WTC11 (cell line): Measurements from ENCODE around the gene BAIAP2. TPM values are rescaled to one million over a fixed set of nuclear protein-coding genes. Genes with fewer than 3 reads are reported as not detected.

ENCODE experiments used
- ATAC-seq: fragments of 200-7000 bp; cut with Tn5 transposase; 2 replicates; pipeline ENCODE4 v1.10.0; 2021; ENCODE audit warnings: mild to moderate bottlenecking, moderate library complexity
- CTCF ChIA-PET: fragments of 300-600 bp; sonication (Branson Sonifier 250); formaldehyde crosslinking; loops from one replicate; lab custom pipeline; 2021; ENCODE audit warnings: antibody characterized with exemption; lab: Charles Lee
- POLR2A ChIA-PET: fragments of 350-600 bp; sonication (Branson Sonifier 250); formaldehyde crosslinking; loops from one replicate; lab custom pipeline; 2021; ENCODE audit warnings: antibody characterized with exemption; lab: Charles Lee
- DNase-seq: peaks from one replicate; pipeline ENCODE4 v3.0.0; 2021; ENCODE audit warnings: low spot score
- H3K27ac Mint-ChIP-seq: 2 replicates; pipeline ENCODE4 v1.8.0; 2021; ENCODE audit warnings: mixed read lengths
- H3K27me3 Mint-ChIP-seq: 2 replicates; pipeline ENCODE4 v1.8.0; 2021; ENCODE audit warnings: low read depth, mild to moderate bottlenecking, moderate library complexity, mixed read lengths
- H3K36me3 Mint-ChIP-seq: 2 replicates; pipeline ENCODE4 v1.8.0; 2021; ENCODE audit warnings: mixed read lengths
- H3K4me1 Mint-ChIP-seq: 2 replicates; pipeline ENCODE4 v1.8.0; 2022; ENCODE audit warnings: mixed read lengths
- H3K4me3 Mint-ChIP-seq: 2 replicates; pipeline ENCODE4 v1.8.0; 2021; ENCODE audit warnings: mild to moderate bottlenecking, moderate library complexity, mixed read lengths
- H3K9me3 Mint-ChIP-seq: 2 replicates; pipeline ENCODE4 v1.8.0; 2021; ENCODE audit warnings: mixed read lengths
- ETV6 ChIP-seq: sonication (generic); formaldehyde crosslinking; IDR thresholded peaks from 2 replicates; pipeline ENCODE4 v1.8.1; 2022; ENCODE audit warnings: mild to moderate bottlenecking, missing genetic modification reagents
- NFE2L1 ChIP-seq: sonication (generic); formaldehyde crosslinking; IDR thresholded peaks from 2 replicates; pipeline ENCODE4 v1.8.1; 2023; ENCODE audit warnings: missing genetic modification reagents
- ZNF121 ChIP-seq: sonication (generic); formaldehyde crosslinking; IDR thresholded peaks from 2 replicates; pipeline ENCODE4 v1.8.0; 2023; ENCODE audit warnings: missing genetic modification reagents
- ZNF232 ChIP-seq: sonication (generic); formaldehyde crosslinking; IDR thresholded peaks from 2 replicates; pipeline ENCODE4 v1.8.0; 2022; ENCODE audit warnings: mild to moderate bottlenecking, missing genetic modification reagents
- ZNF263 ChIP-seq: sonication (generic); formaldehyde crosslinking; IDR thresholded peaks from 2 replicates; pipeline ENCODE4 v1.8.1; 2022; ENCODE audit warnings: low read depth, mild to moderate bottlenecking, moderate library complexity, missing genetic modification reagents
- ZNF396 ChIP-seq: fragments of 250-450 bp; sonication (Bioruptor Pico); IDR thresholded peaks from 2 replicates; pipeline ENCODE4 v1.8.0; 2021; ENCODE audit warnings: mild to moderate bottlenecking, moderate library complexity, borderline replicate concordance
- total RNA-seq: library from RNA; stranded (reverse); gene quantifications from 3 replicates; pipeline ENCODE4 v1.2.3, GENCODE V29; 2021
- TF ChIP-seq, protein P1 (sequence below): sonication (generic); formaldehyde crosslinking; IDR thresholded peaks from 2 replicates; pipeline ENCODE4 v1.8.0; 2022; ENCODE audit warnings: missing genetic modification reagents
- TF ChIP-seq, protein P2 (sequence below): fragments of 250-450 bp; sonication (Bioruptor Pico); IDR thresholded peaks from 2 replicates; pipeline ENCODE4 v1.8.0; 2021; ENCODE audit warnings: mild to moderate bottlenecking
- TF ChIP-seq, protein P3 (sequence below): sonication (generic); formaldehyde crosslinking; IDR thresholded peaks from 2 replicates; pipeline ENCODE4 v1.8.1; 2023; ENCODE audit warnings: mild to moderate bottlenecking, missing genetic modification reagents, borderline replicate concordance
- TF ChIP-seq, protein P4 (sequence below): sonication (generic); formaldehyde crosslinking; IDR thresholded peaks from 2 replicates; pipeline ENCODE4 v1.8.0; 2023; ENCODE audit warnings: missing genetic modification reagents, mild to moderate bottlenecking, borderline replicate concordance
- TF ChIP-seq, protein P5 (sequence below): sonication (generic); formaldehyde crosslinking; IDR thresholded peaks from 2 replicates; pipeline ENCODE4 v1.8.1; 2023; ENCODE audit warnings: mild to moderate bottlenecking, missing genetic modification reagents, moderate library complexity
- TF ChIP-seq, protein P6 (sequence below): fragments of 250-450 bp; sonication (Bioruptor Pico); conservative IDR thresholded peaks from 2 replicates; pipeline ENCODE4 v1.9.0; 2021; ENCODE audit warnings: mild to moderate bottlenecking
- TF ChIP-seq, protein P7 (sequence below): sonication (generic); formaldehyde crosslinking; IDR thresholded peaks from 2 replicates; pipeline ENCODE4 v1.8.0; 2022; ENCODE audit warnings: mild to moderate bottlenecking, missing genetic modification reagents
- TF ChIP-seq, protein P8 (sequence below): fragments of 250-450 bp; sonication (Bioruptor Pico); IDR thresholded peaks from 2 replicates; pipeline ENCODE4 v1.9.0; 2021; ENCODE audit warnings: mild to moderate bottlenecking

The BAIAP2 gene
- total RNA-seq, 1 experiment from 2014 or later: 20.7 TPM

DNA sequence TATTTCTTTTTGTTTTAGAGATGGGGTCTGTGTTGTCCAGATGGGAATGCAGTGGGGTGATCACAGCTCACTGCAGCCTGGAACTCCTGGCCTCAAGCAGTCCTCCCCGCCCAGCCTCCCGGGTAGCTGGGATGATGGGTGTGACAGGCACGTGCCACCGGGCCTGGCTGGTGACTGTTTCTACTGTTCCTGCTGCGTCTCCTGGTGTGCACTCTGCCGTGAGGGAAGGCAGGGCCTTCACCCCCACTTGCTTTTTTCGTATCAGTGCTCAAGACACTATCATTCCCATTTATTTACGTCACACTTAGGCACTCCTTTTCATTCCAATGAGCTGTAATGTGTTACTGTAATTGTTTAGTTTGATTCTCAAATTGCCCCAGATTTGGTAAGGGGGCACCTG is 105.1 kb downstream of the BAIAP2 start (continued):
- TF ChIP-seq, protein P1, sequence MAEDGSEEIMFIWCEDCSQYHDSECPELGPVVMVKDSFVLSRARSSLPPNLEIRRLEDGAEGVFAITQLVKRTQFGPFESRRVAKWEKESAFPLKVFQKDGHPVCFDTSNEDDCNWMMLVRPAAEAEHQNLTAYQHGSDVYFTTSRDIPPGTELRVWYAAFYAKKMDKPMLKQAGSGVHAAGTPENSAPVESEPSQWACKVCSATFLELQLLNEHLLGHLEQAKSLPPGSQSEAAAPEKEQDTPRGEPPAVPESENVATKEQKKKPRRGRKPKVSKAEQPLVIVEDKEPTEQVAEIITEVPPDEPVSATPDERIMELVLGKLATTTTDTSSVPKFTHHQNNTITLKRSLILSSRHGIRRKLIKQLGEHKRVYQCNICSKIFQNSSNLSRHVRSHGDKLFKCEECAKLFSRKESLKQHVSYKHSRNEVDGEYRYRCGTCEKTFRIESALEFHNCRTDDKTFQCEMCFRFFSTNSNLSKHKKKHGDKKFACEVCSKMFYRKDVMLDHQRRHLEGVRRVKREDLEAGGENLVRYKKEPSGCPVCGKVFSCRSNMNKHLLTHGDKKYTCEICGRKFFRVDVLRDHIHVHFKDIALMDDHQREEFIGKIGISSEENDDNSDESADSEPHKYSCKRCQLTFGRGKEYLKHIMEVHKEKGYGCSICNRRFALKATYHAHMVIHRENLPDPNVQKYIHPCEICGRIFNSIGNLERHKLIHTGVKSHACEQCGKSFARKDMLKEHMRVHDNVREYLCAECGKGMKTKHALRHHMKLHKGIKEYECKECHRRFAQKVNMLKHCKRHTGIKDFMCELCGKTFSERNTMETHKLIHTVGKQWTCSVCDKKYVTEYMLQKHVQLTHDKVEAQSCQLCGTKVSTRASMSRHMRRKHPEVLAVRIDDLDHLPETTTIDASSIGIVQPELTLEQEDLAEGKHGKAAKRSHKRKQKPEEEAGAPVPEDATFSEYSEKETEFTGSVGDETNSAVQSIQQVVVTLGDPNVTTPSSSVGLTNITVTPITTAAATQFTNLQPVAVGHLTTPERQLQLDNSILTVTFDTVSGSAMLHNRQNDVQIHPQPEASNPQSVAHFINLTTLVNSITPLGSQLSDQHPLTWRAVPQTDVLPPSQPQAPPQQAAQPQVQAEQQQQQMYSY (CRISPR knock-in tag): no peak
- TF ChIP-seq, protein P2, sequence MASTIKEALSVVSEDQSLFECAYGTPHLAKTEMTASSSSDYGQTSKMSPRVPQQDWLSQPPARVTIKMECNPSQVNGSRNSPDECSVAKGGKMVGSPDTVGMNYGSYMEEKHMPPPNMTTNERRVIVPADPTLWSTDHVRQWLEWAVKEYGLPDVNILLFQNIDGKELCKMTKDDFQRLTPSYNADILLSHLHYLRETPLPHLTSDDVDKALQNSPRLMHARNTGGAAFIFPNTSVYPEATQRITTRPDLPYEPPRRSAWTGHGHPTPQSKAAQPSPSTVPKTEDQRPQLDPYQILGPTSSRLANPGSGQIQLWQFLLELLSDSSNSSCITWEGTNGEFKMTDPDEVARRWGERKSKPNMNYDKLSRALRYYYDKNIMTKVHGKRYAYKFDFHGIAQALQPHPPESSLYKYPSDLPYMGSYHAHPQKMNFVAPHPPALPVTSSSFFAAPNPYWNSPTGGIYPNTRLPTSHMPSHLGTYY: no peak
- no peak for TF ChIP-seq ZNF232 (CRISPR knock-in tag)

DNA sequence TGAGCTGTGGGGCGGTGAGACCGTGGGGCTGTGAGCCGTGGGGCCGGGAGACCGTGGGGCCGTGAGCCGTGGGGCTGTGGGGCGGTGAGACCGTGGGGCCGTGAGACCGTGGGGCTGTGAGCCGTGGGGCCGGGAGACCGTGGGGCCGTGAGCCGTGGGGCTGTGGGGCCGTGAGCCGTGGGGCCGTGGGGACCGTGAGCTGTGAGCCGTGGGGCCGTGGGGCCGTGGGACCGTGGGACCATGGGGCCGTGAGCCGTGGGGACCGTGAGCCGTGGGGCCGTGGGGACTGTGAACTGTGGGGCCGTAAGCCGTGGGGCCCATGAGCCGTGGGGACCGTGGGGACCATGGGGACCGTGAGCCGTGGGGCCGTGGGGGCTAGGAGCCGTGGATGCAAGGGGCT is 105.7 kb downstream of the BAIAP2 start:
- H3K36me3 Mint-ChIP-seq: peaks cover 14% of the 10 kb centered on the region; the same call in 1 of the 2 replicates
- POLR2A ChIA-PET: no interaction called here
- CTCF ChIA-PET: interaction anchor here (0.9 to 2.0 kb wide), 5 partner anchors 9 to 60 kb away, joined by 3 to 5 read pairs (median 5); no protein-coding TSS in a partner anchor
- TF ChIP-seq ZNF396 (CRISPR knock-in tag) (no peak), ZNF263 (CRISPR knock-in tag) (no peak), NFE2L1 (no peak), ZNF121 (CRISPR knock-in tag) (no peak), ETV6 (CRISPR knock-in tag) (no peak)
- TF ChIP-seq, protein P3, sequence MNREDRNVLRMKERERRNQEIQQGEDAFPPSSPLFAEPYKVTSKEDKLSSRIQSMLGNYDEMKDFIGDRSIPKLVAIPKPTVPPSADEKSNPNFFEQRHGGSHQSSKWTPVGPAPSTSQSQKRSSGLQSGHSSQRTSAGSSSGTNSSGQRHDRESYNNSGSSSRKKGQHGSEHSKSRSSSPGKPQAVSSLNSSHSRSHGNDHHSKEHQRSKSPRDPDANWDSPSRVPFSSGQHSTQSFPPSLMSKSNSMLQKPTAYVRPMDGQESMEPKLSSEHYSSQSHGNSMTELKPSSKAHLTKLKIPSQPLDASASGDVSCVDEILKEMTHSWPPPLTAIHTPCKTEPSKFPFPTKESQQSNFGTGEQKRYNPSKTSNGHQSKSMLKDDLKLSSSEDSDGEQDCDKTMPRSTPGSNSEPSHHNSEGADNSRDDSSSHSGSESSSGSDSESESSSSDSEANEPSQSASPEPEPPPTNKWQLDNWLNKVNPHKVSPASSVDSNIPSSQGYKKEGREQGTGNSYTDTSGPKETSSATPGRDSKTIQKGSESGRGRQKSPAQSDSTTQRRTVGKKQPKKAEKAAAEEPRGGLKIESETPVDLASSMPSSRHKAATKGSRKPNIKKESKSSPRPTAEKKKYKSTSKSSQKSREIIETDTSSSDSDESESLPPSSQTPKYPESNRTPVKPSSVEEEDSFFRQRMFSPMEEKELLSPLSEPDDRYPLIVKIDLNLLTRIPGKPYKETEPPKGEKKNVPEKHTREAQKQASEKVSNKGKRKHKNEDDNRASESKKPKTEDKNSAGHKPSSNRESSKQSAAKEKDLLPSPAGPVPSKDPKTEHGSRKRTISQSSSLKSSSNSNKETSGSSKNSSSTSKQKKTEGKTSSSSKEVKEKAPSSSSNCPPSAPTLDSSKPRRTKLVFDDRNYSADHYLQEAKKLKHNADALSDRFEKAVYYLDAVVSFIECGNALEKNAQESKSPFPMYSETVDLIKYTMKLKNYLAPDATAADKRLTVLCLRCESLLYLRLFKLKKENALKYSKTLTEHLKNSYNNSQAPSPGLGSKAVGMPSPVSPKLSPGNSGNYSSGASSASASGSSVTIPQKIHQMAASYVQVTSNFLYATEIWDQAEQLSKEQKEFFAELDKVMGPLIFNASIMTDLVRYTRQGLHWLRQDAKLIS: no peak
- TF ChIP-seq, protein P4, sequence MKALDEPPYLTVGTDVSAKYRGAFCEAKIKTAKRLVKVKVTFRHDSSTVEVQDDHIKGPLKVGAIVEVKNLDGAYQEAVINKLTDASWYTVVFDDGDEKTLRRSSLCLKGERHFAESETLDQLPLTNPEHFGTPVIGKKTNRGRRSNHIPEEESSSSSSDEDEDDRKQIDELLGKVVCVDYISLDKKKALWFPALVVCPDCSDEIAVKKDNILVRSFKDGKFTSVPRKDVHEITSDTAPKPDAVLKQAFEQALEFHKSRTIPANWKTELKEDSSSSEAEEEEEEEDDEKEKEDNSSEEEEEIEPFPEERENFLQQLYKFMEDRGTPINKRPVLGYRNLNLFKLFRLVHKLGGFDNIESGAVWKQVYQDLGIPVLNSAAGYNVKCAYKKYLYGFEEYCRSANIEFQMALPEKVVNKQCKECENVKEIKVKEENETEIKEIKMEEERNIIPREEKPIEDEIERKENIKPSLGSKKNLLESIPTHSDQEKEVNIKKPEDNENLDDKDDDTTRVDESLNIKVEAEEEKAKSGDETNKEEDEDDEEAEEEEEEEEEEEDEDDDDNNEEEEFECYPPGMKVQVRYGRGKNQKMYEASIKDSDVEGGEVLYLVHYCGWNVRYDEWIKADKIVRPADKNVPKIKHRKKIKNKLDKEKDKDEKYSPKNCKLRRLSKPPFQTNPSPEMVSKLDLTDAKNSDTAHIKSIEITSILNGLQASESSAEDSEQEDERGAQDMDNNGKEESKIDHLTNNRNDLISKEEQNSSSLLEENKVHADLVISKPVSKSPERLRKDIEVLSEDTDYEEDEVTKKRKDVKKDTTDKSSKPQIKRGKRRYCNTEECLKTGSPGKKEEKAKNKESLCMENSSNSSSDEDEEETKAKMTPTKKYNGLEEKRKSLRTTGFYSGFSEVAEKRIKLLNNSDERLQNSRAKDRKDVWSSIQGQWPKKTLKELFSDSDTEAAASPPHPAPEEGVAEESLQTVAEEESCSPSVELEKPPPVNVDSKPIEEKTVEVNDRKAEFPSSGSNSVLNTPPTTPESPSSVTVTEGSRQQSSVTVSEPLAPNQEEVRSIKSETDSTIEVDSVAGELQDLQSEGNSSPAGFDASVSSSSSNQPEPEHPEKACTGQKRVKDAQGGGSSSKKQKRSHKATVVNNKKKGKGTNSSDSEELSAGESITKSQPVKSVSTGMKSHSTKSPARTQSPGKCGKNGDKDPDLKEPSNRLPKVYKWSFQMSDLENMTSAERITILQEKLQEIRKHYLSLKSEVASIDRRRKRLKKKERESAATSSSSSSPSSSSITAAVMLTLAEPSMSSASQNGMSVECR (CRISPR knock-in tag): no peak
- TF ChIP-seq, protein P5, sequence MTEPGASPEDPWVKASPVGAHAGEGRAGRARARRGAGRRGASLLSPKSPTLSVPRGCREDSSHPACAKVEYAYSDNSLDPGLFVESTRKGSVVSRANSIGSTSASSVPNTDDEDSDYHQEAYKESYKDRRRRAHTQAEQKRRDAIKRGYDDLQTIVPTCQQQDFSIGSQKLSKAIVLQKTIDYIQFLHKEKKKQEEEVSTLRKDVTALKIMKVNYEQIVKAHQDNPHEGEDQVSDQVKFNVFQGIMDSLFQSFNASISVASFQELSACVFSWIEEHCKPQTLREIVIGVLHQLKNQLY (CRISPR knock-in tag): no peak
- TF ChIP-seq, protein P6, sequence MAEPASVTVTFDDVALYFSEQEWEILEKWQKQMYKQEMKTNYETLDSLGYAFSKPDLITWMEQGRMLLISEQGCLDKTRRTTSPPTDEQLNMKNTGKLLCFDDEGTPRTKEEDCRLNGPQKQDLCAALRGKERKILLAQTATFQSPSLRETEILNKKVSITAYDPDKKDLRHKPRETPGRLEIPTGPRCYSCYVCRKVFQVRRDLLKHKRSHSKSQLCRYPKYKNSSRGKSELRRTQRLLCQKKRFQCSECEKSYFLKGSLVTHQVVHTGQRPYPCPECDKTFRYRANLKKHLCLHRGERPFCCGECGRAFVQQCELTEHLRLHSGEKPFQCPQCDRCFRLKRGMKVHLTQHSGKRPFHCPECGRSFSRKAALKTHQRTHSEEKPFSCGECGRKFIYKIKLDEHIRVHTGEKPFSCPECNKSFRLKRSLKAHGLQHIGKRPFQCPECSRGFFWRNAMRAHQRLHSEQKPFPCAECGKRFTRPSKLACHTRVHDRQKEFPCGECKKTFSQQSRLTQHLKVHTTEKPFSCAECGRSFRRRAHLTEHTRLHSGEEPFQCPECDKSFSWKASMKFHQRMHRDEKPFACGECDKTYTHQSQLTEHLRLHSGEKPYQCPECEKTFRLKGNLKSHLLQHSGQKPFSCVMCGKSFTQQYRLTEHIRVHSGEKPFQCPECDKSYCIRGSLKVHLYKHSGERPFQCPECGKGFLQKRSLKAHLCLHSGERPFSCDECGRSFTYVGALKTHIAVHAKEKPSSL (CRISPR knock-in tag): no peak
- TF ChIP-seq, protein P7, sequence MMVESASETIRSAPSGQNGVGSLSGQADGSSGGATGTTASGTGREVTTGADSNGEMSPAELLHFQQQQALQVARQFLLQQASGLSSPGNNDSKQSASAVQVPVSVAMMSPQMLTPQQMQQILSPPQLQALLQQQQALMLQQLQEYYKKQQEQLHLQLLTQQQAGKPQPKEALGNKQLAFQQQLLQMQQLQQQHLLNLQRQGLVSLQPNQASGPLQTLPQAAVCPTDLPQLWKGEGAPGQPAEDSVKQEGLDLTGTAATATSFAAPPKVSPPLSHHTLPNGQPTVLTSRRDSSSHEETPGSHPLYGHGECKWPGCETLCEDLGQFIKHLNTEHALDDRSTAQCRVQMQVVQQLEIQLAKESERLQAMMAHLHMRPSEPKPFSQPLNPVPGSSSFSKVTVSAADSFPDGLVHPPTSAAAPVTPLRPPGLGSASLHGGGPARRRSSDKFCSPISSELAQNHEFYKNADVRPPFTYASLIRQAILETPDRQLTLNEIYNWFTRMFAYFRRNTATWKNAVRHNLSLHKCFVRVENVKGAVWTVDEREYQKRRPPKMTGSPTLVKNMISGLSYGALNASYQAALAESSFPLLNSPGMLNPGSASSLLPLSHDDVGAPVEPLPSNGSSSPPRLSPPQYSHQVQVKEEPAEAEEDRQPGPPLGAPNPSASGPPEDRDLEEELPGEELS (CRISPR knock-in tag): no peak
- TF ChIP-seq, protein P8, sequence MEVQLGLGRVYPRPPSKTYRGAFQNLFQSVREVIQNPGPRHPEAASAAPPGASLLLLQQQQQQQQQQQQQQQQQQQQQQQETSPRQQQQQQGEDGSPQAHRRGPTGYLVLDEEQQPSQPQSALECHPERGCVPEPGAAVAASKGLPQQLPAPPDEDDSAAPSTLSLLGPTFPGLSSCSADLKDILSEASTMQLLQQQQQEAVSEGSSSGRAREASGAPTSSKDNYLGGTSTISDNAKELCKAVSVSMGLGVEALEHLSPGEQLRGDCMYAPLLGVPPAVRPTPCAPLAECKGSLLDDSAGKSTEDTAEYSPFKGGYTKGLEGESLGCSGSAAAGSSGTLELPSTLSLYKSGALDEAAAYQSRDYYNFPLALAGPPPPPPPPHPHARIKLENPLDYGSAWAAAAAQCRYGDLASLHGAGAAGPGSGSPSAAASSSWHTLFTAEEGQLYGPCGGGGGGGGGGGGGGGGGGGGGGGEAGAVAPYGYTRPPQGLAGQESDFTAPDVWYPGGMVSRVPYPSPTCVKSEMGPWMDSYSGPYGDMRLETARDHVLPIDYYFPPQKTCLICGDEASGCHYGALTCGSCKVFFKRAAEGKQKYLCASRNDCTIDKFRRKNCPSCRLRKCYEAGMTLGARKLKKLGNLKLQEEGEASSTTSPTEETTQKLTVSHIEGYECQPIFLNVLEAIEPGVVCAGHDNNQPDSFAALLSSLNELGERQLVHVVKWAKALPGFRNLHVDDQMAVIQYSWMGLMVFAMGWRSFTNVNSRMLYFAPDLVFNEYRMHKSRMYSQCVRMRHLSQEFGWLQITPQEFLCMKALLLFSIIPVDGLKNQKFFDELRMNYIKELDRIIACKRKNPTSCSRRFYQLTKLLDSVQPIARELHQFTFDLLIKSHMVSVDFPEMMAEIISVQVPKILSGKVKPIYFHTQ (CRISPR knock-in tag): no peak

More for the DNA sequence above, 105.7 kb downstream of the BAIAP2 start:
- no peak overlapping the region for H3K27ac Mint-ChIP-seq
- DNase-seq (no peak), ATAC-seq (no peak)
- no peaks in the 10 kb centered on the region for H3K27me3 Mint-ChIP-seq
- H3K9me3 Mint-ChIP-seq: peaks cover 19% of the 10 kb centered on the region
- H3K4me3 Mint-ChIP-seq: no peak overlapping the region
- H3K4me1 Mint-ChIP-seq: no peaks in the 10 kb centered on the region
